GM18498 (cell line): ENCODE measurements around the gene SCTR.

Experiments
- ATAC-seq: cut with Tn5 transposase; IDR thresholded peaks from one replicate; pipeline ENCODE4 v1.9.1; 2021; ENCODE audit warnings: mild to moderate bottlenecking, moderate library complexity; ENCODE audit not compliant: unreplicated experiment

The SCTR gene

DNA sequence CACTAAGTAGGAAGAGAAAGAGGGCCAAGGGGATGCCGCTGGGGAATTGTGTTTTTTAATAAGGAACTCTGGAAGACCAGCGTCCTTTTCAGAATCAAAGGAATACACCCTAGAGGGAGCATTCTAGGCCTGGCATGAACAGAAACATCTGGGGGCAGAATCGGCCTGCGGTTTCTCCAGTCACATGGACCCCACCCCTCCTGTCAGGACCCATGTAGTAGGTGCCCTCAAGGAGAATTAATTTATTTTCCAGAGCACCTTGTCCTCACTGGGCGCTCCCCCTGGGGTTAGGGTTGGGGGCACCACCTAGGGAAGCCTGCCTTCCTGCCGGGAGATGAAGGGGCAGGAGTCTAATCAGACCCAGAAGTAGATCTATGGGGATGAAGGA, 48.4 kb downstream of the SCTR start:
- ATAC-seq: no peak

DNA sequence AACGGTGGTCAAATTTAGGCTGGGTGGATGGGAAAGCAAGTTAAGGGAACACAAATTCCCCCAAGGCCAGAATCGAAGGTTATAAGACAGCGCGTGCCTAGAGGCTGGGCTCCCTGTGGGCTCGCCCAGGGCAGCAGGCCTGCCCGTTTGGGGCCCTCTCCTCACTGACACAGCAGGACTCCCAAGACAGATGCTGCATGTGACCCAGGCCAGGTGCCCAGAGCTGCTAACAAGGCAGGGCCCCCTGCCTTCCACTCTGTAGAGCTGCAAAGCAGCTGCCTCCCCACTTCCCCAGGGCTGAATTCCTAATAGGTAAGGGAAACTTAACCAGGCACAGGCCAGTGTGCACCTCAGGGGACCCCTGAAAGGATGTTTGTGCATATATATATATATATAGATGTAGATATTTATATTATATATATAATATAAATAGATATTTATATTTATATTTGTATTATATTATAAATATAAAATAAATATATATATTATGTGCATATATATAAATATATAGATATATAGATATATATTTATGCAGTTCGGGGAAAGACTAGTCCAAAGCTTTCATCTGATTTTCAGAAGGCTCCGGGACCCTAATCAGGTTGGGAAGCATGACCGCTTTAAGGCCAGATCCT, 48.9 kb downstream of the SCTR start:
- ATAC-seq: no peak

DNA sequence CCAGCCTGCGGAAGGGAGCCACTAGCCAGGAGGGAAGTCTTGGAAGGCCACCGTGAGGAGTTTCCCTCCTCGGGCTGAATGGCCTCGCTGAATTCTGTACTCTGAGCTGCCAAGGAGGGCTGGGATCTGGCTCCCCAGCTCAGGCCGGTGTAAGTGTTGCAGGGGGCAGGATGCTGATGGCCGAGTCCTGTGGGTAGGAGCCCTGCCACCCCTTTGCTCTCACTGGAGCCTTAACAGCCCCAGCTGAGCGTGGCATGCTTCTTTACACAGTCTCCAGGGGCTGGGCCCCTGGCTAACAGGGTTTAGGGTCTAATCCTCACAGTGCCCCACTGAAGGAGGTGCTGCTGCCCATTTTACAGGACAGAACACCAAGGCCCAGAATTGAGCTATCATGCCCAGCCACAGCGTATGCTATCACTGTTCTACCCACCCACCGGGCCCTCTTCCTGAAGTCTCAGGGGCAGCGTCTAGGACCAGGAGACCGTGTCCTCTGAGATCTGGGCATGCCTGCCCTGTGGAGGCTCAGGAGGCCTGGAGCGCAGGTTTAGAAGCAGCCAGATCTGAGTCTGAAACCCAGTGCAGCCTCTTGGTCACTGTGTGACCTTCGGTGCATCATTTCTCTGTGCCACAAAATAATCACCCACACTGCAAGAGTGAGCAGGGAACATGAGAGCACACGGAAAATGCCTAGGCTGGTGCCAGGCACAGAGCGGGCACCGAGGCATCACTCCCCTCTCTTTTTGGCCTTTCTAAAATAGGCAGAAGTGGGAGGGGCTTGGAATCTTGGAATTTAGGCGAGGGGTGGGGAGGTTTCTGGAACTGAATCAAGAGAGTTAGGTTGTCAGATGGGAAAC, 49.7 kb downstream of the SCTR start:
- no peak for ATAC-seq

DNA sequence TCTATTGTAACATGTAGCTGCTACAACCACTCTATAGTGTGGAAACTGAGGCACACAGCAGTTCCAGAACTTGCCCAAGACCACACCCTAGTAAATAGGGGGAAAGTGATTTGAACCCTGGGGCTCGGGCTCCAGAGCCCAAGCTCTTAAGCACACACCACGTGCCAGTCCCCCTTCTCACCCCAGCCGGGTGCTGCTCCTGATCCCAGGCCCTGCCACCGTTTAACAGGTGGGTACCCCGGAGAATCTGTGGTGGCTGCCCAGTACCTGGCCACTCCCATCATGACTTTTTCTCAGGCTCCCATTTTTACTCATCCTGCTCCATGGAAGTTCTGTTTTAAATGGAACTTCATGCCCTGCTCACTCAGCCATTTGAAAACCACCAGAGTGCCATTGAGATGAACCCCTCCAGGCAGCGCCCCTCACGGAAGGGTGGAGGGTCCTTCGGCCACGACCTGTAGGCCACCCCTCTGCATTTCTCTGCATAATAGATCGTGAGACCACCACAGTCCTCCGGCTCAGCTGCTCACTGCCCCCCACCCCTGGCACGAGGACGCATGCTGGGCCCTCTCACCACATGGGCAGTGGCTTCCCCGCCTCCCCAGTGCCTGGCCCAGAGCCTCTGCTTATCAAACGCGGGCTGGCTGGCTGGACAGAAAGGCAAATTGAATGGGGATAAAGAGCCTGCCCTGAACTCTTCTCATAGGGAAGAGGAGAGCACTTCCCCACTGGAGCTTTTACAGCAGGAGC, 50.5 kb downstream of the SCTR start:
- no peak for ATAC-seq

DNA sequence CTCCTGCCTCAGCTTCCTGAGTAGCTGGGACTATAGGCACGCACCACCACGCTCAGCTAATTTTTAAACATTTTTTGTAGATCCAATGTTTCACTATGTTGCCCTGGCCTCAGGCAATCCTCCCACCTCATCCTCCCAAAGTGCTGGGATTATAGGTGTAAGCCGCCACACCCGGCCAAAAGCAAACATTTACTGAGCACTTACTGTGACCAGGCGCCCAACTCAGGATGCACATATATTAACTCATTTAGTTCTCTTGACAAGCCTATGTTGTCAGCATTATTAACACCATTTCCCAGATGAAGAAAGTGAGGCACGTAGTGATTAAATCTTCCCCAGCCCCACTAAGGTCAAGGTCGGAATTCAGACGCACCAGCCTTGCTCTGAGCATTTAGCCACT, 51.5 kb downstream of the SCTR start:
- no peak for ATAC-seq

DNA sequence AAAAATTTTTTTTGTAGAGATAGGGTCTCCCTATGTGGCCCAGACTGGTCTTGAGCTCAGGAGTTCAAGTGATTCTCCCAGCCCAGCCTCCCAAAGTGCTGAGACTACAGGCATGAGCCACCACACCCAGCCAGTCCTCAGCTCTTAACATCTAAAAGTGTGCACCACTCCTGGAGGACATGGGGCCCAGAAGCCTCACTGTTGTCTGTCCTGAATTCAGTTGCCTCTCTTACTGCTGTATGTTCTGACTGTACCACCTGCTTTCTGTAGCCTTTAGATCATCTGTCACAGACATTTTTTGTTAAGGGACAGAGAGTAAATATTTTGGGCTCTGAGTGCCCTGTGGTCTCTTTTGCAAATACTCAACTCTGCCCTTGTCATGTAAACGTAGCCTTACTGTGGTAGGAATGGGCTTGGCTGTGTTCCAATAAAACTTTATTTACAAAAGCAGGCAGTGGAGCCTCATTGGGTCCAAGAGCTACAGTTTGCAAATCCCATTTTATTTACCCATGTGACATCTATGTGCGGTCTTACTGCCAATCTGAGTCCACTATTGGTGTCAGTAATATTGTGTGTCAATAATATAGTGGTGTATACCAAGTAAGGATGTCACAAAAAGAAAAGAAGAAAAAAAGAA, 54.5 kb downstream of the SCTR start:
- ATAC-seq: no peak

DNA sequence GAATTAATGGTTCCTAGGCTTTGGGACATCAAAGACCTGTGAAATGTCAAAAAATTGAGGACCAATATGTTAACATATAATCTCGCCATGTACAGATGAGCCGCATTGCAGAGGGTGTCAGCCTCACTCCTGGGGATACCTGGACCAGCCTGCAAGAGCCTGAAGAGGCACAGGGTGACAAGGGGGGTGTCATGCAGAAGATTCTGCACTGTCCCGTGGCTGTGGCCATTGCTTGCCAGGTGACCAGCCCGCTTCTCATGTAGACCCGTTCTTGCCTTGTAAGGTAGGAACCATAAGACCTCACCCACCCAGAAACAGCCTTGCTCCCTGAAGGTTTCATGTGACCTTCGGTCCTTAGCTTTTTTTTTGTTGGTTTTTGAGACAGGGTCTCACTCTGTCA, 55.2 kb downstream of the SCTR start:
- no peak for ATAC-seq

DNA sequence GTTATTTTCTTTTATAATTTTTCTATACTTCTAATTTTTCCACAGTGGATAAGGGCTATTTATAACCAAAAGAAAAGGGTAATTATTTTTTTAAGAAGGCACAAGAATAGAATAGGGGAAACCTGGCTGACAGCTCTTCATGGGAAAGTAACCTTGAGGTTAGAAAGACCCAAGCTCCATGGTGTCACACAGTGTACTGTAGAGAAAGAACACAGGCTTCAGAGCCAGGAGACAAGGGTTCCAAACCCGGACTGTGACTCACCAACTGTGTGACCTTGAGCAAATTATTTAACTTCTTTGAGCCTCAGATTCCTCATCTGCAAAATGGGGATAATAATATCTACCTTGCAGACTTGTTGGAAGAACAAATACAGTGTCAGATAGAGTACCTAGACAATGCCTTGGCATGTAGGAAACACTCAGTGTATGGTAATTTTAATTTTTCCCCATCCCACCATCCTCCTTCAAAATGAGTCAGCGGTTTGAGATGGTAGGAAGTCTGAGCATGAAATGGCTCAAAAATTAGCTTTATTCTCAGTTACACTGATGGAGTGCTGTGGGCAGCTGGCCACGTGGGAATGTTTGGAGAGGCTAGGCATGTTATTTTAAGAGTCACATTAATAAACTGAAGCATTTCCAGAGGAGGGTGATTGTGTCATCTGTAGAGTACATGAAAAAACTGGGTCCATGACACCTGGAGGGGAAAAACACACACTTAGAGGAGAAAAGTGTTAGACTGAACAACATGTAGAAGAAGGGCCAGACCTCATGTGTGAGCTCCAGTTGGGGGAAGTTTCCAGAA, 55.9 kb downstream of the SCTR start:
- no peak for ATAC-seq

DNA sequence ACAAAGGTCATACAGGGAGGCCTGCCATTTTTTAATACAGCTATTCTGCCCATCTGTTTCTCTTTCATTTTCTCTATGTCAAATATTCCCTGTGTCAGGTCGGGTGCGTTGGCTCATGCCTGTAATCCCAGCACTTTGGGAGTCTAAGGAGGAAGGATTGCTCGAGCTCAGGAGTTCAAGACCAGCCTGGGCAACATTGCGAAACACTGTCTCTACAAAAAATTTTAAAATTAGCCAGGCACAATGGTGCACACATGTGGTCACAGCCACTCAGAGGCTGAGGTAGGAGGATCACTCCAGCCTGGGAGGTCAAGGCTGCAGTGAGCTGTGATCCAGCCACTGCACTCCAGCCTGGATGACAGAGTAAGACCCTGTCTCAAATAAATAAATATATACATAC, 57.9 kb downstream of the SCTR start:
- ATAC-seq: no peak

DNA sequence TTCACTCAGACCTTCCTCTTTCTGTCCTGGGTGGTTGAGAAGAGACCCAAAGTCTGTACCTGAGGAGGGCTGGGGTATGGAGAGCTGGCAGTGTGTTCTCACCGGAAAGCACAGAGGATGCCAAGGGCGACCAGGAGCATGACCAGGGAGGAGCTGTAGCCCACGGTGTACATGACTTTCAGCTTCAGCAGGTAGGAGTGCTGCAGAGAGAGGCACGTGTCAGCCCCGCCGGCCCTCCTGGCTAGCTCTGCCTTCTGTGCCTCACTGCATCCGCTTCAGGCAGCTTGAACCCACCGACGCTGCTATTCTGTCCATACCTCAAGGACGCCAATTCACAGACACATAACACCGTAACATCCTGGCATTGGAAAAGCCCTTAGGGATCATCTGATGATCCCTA, 58.6 kb downstream of the SCTR start:
- no peak for ATAC-seq

DNA sequence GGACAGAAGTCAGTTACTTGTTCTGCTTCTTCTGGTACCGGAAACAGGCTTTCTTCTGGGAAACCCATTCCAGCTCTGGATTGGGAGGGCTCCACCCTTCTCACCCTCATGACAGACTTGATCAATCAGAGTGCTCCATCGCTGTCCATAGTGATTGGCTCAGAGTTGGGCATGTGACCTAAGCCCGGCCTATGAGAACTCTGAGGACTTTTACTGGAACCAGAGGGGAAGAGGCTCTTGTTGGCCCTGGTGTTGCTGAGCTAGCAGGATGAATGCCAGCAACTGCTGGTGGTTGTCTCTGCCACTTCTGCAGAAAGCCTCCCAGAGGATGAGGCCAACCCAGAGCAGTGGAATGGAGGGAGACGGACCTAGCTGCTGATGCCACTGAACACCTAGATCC, 59.3 kb downstream of the SCTR start:
- no peak for ATAC-seq

DNA sequence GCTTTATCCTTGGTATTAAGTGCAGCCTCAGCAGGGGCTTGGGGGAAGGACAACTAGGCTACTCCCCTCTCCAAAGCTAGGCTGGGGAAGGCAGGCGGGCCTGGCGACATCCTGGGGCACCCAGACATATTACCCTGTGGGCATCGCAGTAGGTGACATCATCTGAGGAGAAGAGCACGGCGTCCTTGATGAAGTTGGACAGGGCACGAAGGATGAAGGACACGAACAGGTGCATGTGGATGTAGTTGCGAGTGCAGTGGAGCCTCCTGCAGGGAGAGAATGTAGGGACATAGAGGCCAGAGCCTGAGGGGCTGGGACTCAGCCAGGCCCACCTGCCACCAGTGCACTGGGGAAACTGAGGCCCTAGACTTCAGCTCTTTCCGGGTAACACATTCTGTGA, 60.3 kb downstream of the SCTR start:
- no peak for ATAC-seq

DNA sequence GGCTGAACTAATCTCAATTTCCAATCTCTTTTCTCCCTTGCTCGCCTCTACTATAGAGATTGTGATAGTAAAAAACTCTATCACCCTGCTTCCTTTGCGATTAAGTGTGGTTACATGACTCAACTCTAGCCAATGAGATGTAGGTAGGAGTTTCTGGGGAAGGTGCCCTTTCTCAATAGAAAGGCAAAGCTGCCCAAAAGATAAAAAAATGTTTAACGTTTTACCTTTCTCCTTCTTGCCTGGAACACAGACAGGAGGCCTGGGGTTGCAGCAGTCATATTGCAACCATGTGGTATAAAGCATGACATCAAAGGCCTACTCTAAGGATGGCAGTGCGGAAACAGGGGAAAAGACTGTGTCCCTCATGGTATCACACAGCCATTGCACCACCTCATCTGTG, 61.1 kb downstream of the SCTR start:
- ATAC-seq: no peak

DNA sequence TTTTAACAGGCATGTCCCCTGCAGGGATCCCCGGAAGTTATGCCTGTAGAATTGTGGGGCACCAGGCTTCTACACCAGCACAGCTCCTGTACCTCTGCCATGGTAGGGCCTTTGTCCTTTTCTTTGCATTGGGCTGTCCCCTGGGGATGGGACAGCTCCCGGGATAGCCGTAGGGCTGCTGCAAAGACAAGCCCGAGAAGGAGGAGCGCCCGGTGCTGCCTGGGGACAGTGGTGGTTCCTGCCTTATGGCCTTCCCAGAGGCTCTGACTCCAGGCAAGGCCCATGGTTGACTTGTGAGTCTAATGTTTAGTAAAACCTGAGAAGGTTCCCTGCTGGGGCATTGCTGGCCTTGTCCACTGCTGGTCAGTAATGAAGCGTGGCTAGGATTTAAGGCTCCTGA, 61.7 kb downstream of the SCTR start:
- no peak for ATAC-seq

DNA sequence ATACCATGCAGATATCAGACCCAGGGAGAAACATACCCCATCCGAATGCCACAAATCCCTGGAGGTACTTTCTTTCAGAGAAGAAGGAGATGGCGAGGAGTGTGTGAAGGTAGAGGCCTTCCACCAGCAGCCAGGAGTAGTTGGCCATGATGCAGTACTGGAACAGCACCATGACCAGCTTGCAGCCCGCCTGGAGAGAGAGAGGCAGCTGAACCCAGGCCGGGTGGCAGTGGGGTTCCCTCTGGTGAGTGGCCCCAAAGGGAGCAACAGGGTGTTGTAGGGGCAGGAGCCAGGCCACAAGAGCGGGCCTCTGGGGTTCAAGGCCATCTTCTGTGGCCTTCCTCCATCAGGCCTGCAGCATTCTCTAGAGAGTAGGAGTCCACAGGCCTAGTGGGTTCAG, 62.5 kb downstream of the SCTR start:
- no peak for ATAC-seq

DNA sequence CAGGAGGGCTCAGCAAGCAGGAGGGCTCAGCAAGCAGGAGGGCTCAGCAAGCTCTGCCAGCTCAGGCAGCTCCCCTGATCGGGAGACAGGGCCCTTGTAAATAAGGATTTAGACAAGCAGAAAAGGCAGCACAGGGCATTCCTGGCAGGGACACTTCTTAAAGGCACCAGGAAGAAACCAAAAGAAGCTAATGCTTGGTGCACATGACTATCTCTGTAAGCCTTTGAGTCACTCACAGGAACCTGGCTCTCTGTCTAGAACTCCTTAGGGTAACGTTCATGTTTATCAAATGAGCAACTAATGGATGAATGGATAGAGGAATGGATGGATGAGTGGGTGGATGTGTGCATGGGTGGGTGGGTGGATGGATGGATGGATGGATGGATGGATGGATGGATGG, 64.2 kb downstream of the SCTR start:
- ATAC-seq: no peak

DNA sequence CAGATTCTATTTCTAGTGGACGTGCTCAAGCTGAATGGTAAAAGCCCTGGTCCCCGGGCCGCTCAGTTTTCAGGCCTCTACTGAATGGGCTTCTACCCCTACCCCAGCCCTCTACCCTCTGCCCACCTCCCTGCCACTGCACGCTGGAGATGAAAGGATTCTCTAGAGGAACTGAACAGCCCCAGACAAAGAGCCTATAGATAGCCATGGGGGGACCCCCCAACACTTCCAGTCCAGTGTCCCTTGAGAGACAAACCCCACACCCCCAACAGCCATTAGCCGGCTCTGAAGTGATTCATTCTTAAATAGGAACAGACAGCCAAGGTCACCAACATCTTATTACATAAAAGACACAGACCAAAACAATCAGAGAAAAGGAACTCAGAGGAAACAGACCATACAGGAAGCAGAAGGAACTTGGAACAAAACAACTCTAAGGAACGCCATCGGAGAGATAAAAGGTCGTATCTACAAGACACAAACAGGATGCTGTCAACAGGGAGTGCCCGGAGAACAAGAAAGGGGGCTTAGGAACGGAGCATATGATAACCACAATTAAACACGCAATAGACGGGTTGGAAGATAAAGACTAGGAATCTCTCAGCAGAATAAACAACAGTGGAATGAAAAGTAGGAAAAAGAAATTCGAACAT, 69.1 kb downstream of the SCTR start:
- no peak for ATAC-seq

DNA sequence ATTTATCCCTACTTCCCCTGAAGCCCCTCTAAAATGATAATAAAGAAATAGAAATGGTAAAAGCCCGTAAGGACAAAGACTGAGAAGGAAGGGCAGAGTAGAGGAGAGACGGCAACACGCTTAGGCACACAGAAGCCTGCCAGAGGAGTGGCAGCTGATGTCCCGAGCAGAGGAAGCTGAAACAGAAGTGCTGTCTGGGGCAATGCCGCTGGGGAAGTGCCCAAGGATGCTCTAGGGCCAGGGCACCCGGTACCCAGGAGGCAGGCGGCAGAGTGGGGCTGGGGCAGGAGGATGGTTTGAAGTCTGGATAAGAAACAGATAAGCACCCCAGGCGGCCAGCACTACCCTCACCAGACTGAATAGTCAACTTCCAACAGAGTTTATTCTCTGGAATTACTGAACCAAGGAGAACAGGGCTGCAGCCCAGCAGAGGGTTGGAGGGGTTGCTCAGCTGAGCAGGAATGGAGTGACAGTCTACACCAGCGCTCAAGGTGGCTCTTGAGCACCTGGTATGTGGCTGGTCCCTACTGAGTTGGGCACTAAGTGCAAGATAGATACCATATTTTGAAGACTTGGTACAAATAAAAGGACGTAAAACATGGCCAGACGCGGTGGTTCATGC, 70.2 kb downstream of the SCTR start:
- ATAC-seq: no peak

DNA sequence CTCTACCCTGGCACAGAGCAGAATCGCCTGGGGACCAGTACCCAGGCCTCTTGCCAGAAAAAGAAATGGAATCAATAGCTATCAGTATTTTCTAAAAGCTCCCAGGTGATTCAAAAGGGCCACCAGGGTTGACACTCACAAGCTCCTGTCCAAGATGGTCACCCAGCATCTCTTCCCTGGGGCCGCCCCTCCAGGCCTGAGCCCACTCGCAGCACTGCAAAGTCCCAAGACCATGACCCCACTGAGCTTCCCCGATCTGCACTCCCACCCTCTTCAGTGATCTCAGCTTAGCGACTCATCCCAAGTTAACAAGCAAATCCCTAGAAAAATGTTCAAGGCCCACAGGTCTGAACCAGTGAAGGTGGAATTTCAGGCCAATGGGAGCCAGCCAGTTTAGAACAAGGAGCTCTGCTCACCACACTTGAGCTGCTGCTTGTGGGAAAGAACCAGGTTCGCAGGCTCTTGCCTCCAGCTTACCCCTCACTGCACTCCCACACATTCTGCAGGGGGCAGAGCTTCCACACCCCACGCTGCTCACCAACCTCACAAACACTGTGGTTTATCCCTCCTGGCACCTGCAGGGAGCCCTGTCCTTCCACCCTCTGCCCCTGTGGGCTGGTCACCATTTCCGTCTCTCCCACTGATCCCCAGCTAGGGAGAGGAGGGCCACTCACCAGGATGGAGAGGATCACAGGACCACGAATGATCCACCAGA, 72.8 kb downstream of the SCTR start:
- ATAC-seq: no peak
